ENCODE measurements around the gene C16orf74.

C16orf74 gene

GRCh38 chr16:85785927-85786326, 35.0 kb upstream of the C16orf74 start:
- TF ChIP-seq TAF1 (IDR thresholded peaks at IDR 0.05; ENCODE audit: borderline replicate concordance, low read depth, low read length), result no peak
- TF ChIP-seq POLR2AphosphoS5 (IDR thresholded peaks at IDR 0.05; ENCODE audit: low read depth, low read length), result no peak
- no peak for TF ChIP-seq POLR2A (IDR thresholded peaks at IDR 0.05; ENCODE audit: low read depth, low read length)
- no peak for DNase-seq (ENCODE audit: insufficient read length)
- FAIRE-seq, result no peak

- TF ChIP-seq POLR2AphosphoS5 (IDR thresholded peaks at IDR 0.05; ENCODE audit: low read depth, low read length) (no peak), POLR2A (IDR thresholded peaks at IDR 0.05; ENCODE audit: low read depth, low read length) (no peak), TAF1 (IDR thresholded peaks at IDR 0.05; ENCODE audit: borderline replicate concordance, low read depth, low read length) (no peak)
- no peak for DNase-seq (ENCODE audit: insufficient read length)
- FAIRE-seq, result no peak
These were observed 33.9 kb upstream of the C16orf74 start for GRCh38 chr16:85784813-85785212.

DNA sequence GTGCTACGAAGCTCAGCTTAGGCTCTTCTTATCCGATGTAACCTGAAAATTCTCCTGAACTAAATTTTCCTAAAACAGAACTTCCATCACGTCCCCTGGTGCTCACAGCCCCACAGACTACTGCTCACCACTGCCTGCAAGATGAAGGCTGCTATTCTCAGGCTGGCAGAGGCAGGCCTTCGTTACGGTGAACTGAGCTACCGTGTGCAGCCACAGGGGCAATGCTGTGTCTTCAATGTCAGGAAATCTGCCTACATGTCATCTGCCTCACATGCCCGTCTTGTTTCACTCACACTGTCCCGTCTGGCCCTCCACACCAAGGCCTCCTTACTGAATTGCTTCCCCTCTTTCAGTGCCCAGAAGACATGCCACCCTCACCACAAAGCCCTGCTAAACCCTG, 32.5 kb upstream of the C16orf74 start:
- no peak for TF ChIP-seq TAF1 (IDR thresholded peaks at IDR 0.05; ENCODE audit: borderline replicate concordance, low read depth, low read length)
- no peak for TF ChIP-seq POLR2AphosphoS5 (IDR thresholded peaks at IDR 0.05; ENCODE audit: low read depth, low read length)
- no peak for TF ChIP-seq POLR2A (IDR thresholded peaks at IDR 0.05; ENCODE audit: low read depth, low read length)
- FAIRE-seq (no peak), DNase-seq (ENCODE audit: insufficient read length) (no peak)

- FAIRE-seq (no peak), DNase-seq (ENCODE audit: insufficient read length) (no peak)
- TF ChIP-seq POLR2AphosphoS5 (IDR thresholded peaks at IDR 0.05; ENCODE audit: low read depth, low read length) (no peak), POLR2A (IDR thresholded peaks at IDR 0.05; ENCODE audit: low read depth, low read length) (no peak), TAF1 (IDR thresholded peaks at IDR 0.05; ENCODE audit: borderline replicate concordance, low read depth, low read length) (no peak)
These were observed 31.6 kb upstream of the C16orf74 start for GRCh38 chr16:85782451-85782850.

DNA sequence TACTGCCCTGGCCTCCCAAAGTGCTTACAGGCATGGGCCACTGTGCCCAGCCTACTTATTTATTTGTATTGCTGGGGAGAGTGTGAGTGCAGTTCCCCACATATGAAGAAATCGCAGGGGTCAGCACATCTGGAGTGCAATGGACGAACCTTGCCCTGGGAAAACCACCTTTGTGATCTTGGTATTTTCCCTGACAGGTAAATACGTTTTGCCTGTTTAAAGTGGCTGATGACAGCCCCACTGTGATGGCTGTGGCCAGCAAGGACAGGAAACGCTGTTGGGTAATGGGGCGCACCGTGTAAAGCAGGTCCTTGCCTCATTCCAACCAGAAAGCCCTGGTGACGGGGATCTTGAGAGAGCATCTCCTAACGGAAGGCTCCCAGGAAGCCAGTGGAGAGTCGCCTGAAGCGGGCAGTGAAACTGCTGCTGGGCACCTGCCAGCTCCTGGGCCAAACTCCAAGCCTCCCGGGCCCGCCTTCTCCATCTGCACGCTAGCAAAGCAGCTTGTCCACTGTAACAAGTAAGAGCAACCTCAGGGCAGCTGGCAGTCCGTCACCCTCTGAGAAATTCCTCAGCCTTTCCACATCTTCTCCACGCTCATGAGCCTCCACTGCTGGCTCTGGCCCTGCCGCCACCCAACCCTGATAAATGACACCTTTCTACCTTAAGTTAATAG, 30.9 kb upstream of the C16orf74 start:
- no peak for FAIRE-seq
- TF ChIP-seq POLR2A (IDR thresholded peaks at IDR 0.05; ENCODE audit: low read depth, low read length) (no peak), POLR2AphosphoS5 (IDR thresholded peaks at IDR 0.05; ENCODE audit: low read depth, low read length) (no peak), TAF1 (IDR thresholded peaks at IDR 0.05; ENCODE audit: borderline replicate concordance, low read depth, low read length) (no peak)
- no peak for DNase-seq (ENCODE audit: insufficient read length)

- DNase-seq (ENCODE audit: insufficient read length) (no peak), FAIRE-seq (no peak)
- TF ChIP-seq TAF1 (IDR thresholded peaks at IDR 0.05; ENCODE audit: borderline replicate concordance, low read depth, low read length) (no peak), POLR2A (IDR thresholded peaks at IDR 0.05; ENCODE audit: low read depth, low read length) (no peak), POLR2AphosphoS5 (IDR thresholded peaks at IDR 0.05; ENCODE audit: low read depth, low read length) (no peak)
These were observed 30.3 kb upstream of the C16orf74 start for GRCh38 chr16:85781156-85781555.

DNA sequence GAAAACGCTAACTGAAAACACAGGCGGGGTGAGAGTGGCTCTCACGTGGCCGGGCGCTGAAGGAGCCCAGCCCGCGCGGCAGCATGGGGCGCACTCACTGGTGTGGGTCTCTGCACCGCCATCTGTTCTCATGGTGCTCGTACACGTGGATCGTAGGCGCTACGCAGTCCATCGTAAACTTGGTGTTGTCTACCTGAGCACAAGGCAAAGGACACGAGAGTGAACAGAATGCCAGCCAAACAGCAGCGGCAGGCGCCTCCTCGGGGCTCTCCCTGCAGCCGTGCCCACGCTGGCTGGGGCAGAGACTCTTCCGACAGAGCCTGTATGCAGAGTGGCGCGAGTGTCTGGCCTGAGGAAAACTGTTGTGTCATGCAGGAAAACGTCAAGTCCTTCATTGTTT, 29.4 kb upstream of the C16orf74 start:
- FAIRE-seq (no peak), DNase-seq (ENCODE audit: insufficient read length) (no peak)
- TF ChIP-seq POLR2A (IDR thresholded peaks at IDR 0.05; ENCODE audit: low read depth, low read length) (no peak), POLR2AphosphoS5 (IDR thresholded peaks at IDR 0.05; ENCODE audit: low read depth, low read length) (no peak), TAF1 (IDR thresholded peaks at IDR 0.05; ENCODE audit: borderline replicate concordance, low read depth, low read length) (no peak)

DNA sequence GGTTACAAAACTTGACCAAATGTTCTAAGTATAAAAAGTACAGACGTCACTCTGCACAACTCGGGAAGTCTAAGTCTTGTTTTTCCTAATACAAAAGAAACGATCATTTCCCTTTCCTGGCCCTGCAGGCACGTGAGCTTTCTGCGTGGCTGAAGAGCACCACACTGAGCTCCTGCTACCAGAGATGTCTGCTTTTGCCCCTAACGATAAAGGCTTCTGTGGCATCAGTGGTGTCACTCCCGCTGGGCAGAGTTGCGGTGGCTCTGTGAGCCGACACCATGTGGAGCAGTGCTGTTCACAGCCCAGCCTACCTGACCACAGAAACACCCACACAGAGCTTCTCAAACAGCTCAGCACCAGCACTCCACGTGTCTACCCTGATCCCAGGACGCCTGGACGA, 28.0 kb upstream of the C16orf74 start:
- FAIRE-seq, result no peak
- DNase-seq (ENCODE audit: insufficient read length), result no peak
- TF ChIP-seq POLR2AphosphoS5 (IDR thresholded peaks at IDR 0.05; ENCODE audit: low read depth, low read length) (no peak), TAF1 (IDR thresholded peaks at IDR 0.05; ENCODE audit: borderline replicate concordance, low read depth, low read length) (no peak), POLR2A (IDR thresholded peaks at IDR 0.05; ENCODE audit: low read depth, low read length) (no peak)

DNA sequence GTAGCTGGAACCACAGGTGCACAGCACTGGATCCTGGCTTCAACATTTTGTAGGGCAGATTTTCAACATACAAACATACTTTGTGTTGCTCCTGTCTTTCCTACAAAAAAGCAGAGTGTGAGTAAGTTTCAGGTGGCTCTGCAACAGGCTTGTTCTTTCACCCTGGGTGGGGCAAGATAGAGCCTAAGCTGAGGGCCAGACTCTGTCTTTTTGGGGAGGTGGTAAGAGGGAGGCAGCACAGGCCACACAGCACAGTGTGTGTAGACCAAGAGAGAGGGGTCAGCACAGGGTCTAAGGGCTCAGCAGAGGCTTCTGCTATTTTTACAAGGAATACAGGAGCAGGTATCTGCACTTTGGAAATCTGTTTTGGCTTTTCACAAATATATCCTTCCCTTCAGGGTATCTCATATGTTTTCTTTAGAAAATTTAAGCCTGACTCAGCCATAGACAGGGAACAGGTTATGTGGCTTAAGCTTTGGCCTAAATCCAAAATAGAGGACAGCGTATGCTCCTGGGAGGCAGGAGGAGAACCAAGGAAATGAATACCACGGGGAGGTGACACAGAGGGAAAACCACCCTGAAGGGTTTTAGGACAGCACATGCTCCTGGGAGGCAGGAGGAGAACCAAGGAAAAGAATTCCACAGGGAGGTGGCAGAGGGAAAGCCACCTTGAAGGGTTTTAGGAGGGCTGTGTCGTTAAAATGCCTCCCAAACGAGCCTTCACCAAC, 26.9 kb upstream of the C16orf74 start:
- TF ChIP-seq POLR2A (IDR thresholded peaks at IDR 0.05; ENCODE audit: low read depth, low read length), result no peak
- TF ChIP-seq POLR2AphosphoS5 (IDR thresholded peaks at IDR 0.05; ENCODE audit: low read depth, low read length), result no peak
- TF ChIP-seq TAF1 (IDR thresholded peaks at IDR 0.05; ENCODE audit: borderline replicate concordance, low read depth, low read length), result no peak
- DNase-seq (ENCODE audit: insufficient read length) (no peak), FAIRE-seq (no peak)

GRCh38 chr16:85774811-85775210, 23.9 kb upstream of the C16orf74 start:
- DNase-seq (ENCODE audit: insufficient read length), result no peak
- TF ChIP-seq POLR2AphosphoS5 (IDR thresholded peaks at IDR 0.05; ENCODE audit: low read depth, low read length), result no peak
- TF ChIP-seq TAF1 (IDR thresholded peaks at IDR 0.05; ENCODE audit: borderline replicate concordance, low read depth, low read length), result no peak
- TF ChIP-seq POLR2A (IDR thresholded peaks at IDR 0.05; ENCODE audit: low read depth, low read length), result no peak
- no peak for FAIRE-seq

DNA sequence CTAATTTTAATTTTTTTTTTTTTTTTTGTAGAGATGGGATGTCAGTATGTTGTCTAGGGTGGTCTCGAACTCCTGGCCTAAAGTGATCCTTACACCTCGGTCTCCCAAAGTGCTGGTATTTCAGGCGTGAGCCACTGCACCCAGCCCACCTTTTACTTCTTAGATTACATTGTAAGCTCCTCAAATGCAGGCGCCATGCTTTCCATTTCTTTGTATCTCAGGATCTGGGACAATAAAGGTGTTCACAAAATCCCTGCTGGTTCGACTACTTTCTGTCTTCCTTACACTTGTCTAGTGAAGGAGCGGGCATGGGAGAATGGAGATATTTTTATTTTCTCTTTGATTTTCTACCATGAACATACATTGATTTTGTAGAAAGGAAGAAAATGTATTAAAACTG, 23.2 kb upstream of the C16orf74 start:
- TF ChIP-seq TAF1 (IDR thresholded peaks at IDR 0.05; ENCODE audit: borderline replicate concordance, low read depth, low read length) (no peak), POLR2A (IDR thresholded peaks at IDR 0.05; ENCODE audit: low read depth, low read length) (no peak), POLR2AphosphoS5 (IDR thresholded peaks at IDR 0.05; ENCODE audit: low read depth, low read length) (no peak)
- FAIRE-seq, result no peak
- DNase-seq (ENCODE audit: insufficient read length), result no peak

DNA sequence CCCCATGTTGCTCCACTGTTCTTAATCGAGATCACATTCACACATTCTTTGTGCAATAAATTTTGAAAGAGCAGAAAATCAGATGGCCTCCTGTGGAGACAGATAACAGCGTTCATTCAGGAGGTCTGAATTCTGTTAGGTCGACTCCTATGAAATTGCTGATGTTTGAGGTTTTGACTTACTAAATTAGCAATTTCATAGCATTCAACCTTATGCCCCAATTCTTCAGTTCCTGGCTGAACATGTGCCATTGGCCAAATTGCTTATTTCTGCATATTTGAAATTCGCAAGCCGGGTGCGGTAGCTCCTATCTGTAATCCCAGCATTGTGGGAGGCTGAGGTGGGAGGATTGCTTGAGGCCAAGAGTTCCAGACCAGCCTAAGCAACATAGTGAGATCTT, 22.1 kb upstream of the C16orf74 start:
- no peak for DNase-seq (ENCODE audit: insufficient read length)
- TF ChIP-seq POLR2A (IDR thresholded peaks at IDR 0.05; ENCODE audit: low read depth, low read length) (no peak), TAF1 (IDR thresholded peaks at IDR 0.05; ENCODE audit: borderline replicate concordance, low read depth, low read length) (no peak), POLR2AphosphoS5 (IDR thresholded peaks at IDR 0.05; ENCODE audit: low read depth, low read length) (no peak)
- FAIRE-seq, result no peak

Measured in GM12892 (cell line).